OCI-LY1 (cell line): Measurements from ENCODE around the gene ANKRD55.

Experiments used
- CTCF ChIP-seq: fragments of 200-600 bp; sonication (generic), shearing (Covaris generic); IDR thresholded peaks from 2 replicates; pipeline ENCODE4 v1.5.1; 2017; ENCODE audit warnings: mild to moderate bottlenecking, antibody characterized with exemption, low read length, moderate library complexity, mixed read lengths
- EZH2 ChIP-seq: fragments of 200-600 bp; sonication (generic), shearing (Covaris generic); IDR thresholded peaks from 2 replicates; pipeline ENCODE4 v1.8.0; 2017; ENCODE audit warnings: borderline replicate concordance, mixed run types, mild to moderate bottlenecking, antibody characterized with exemption, low read length, moderate library complexity, mixed read lengths

DNA sequence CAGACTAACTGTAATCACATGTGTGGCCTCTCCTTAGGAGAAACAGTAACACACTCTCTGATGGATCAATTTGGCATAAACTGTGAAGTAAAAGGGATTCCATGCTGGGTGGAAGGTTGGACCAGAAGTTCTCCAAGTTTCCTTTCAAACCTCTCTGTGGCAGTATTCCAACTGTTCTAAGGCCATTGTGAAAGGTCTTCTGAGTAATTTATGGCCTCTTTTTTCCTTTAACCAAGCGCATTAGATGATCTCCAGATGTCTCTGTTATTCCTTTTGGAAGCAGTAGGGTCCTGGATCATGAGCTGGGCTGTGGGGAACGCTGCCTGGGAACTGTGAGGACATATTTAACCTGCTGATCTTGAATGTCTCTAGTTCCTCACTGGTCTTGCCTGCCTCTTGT is 157.8 kb downstream of the ANKRD55 start:
- TF ChIP-seq CTCF (no peak), EZH2 (no peak)
